Epidermal melanocyte (primary cell): ENCODE data around the gene PAGE2.
"Not testable (repeated sequence)": the region's sequence is repeated elsewhere in the genome, so short reads cannot be mapped to it uniquely, and the experiment has no call there.

Source experiments
- DNase-seq: peaks from one replicate; pipeline ENCODE4 v3.0.0; 2011; ENCODE audit warnings: low spot score; ENCODE audit not compliant: insufficient read length

PAGE2 gene

GRCh38 chrX:55088795-55089489, at the start of gene PAGE2:
PAGE2 (plus strand) TSS chrX:55089018; CDS start chrX:55090021, 1,003 bp downstream.
- no peak for DNase-seq

- DNase-seq: no peak
These were observed 49.3 kb upstream of the PAGE2 start for GRCh38 chrX:55039471-55039870.

GRCh38 chrX:55041514-55041913, 47.3 kb upstream of the PAGE2 start:
- DNase-seq: no peak

GRCh38 chrX:55050599-55050998, 38.2 kb upstream of the PAGE2 start:
- not testable (repeated sequence) for DNase-seq

- DNase-seq: no peak
These were observed 31.8 kb upstream of the PAGE2 start for GRCh38 chrX:55056820-55057674.

GRCh38 chrX:55057675-55058249, 31.1 kb upstream of the PAGE2 start:
- no peak for DNase-seq

GRCh38 chrX:55067180-55067579, 21.6 kb upstream of the PAGE2 start:
- not testable (repeated sequence) for DNase-seq

- no peak for DNase-seq
These were observed 16.5 kb upstream of the PAGE2 start for GRCh38 chrX:55072286-55072685.

GRCh38 chrX:55074851-55075467, 13.9 kb upstream of the PAGE2 start, which contains the start of gene PAGE2B:
PAGE2B (plus strand) TSS chrX:55075030; CDS start chrX:55076042, 1,012 bp downstream.
- DNase-seq: no peak

GRCh38 chrX:55098691-55099090, 9.9 kb downstream of the PAGE2 start:
- no peak for DNase-seq

GRCh38 chrX:55099162-55099561, 10.3 kb downstream of the PAGE2 start:
- no peak for DNase-seq

GRCh38 chrX:55102754-55103153, 13.9 kb downstream of the PAGE2 start:
- DNase-seq: no peak

GRCh38 chrX:55107262-55107661, 18.4 kb downstream of the PAGE2 start:
- no peak for DNase-seq

- DNase-seq: no peak
These were observed 19.1 kb downstream of the PAGE2 start for GRCh38 chrX:55107911-55108310.

- no peak for DNase-seq
These were observed 20.5 kb downstream of the PAGE2 start for GRCh38 chrX:55109306-55109705.

- DNase-seq: no peak
These were observed 22.9 kb downstream of the PAGE2 start for GRCh38 chrX:55111578-55112254.

- not testable (repeated sequence) for DNase-seq
These were observed 27.8 kb downstream of the PAGE2 start for GRCh38 chrX:55116589-55116988.

- DNase-seq: no peak
These were observed 29.8 kb downstream of the PAGE2 start for GRCh38 chrX:55118574-55118973.

GRCh38 chrX:55119271-55119670, 30.5 kb downstream of the PAGE2 start:
- DNase-seq: no peak

- no peak for DNase-seq
These were observed 30.9 kb downstream of the PAGE2 start for GRCh38 chrX:55119712-55120111.

- no peak for DNase-seq
These were observed 32.0 kb downstream of the PAGE2 start for GRCh38 chrX:55120761-55121358.
